RKO (cell line): ENCODE data around the gene MCTP1.
A peak's percentile ranks its signal among the peaks of the same experiment; 100 is the strongest.
"Not testable (repeated sequence)": the region's sequence is repeated elsewhere in the genome, so short reads cannot be mapped to it uniquely, and the experiment has no call there.

Experiments used
- DNase-seq: peaks from one replicate; pipeline ENCODE4 v3.0.0-alpha.2; 2016; ENCODE audit warnings: low spot score

The MCTP1 gene

GRCh38 chr5:94869921-94870320, 415.0 kb downstream of the MCTP1 start:
- DNase-seq, result no peak

DNA sequence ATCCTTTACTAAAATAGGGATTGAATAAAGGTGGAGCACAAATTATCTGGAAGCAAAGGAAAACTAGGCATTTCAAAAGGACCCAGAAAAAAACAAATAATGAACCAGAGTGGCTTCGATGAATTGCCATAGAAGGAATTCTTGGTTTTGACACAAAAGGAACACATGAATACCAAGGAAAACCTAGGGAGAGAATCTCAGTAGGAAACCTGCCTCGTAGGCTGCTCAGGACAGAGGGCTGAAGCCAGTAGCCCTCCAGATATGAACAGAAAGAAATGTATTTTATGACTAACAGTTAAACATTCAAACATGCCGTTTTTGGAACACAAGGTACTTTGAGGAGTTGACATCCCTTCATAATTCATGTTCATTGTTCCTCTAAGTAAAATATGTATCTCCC, 420.9 kb downstream of the MCTP1 start:
- DNase-seq, result no peak

DNA sequence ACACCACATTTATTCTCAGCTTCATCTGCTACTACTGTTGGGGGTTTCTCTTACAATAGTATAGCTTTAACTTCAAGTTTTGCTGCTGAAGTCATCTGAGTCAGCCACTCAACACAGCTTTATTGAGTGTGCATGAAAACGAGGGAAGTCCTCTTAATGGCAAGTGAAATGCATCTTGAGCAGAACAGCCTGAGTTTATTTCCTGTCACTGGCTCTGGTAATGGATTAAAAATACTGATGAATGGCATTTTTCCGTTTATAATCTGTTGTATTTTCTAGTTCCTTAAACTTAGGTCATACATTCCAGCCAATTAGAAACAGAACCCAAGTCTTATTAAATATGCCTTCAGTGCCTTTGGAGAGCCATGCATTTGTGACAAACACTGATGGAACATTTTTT, 427.8 kb downstream of the MCTP1 start:
- no peak for DNase-seq

DNA sequence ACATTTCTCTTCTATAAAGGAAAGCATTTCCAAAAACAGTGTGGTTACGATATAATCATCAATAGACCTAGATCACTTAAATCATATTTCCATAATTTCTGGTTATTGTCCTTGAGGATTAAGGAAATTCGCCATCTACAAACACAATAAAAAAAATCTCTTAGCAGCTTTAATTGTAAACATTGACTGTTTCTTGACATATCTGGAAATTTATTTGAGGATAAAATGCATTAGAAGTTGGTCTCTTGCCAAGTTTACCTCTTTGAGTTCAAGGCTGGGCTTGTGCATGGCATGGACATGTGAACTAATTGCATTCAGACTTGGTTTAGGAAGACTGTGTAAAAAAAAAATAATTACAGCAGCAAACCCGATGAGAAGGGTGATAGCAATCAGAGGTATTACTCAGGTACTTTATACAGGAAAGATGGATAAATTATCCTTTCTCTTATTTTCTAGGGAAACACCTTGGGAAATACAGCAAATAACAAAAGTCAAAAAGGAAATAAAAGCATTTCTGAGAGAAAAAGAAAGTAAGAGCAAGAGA, 428.6 kb downstream of the MCTP1 start:
- DNase-seq, result no peak

- no peak for DNase-seq
Observed at GRCh38 chr5:94855543-94855942, 429.4 kb downstream of the MCTP1 start.

- no peak for DNase-seq
Observed at GRCh38 chr5:94853120-94853519, 431.8 kb downstream of the MCTP1 start.

GRCh38 chr5:94850960-94851359, 433.9 kb downstream of the MCTP1 start:
- no peak for DNase-seq

DNA sequence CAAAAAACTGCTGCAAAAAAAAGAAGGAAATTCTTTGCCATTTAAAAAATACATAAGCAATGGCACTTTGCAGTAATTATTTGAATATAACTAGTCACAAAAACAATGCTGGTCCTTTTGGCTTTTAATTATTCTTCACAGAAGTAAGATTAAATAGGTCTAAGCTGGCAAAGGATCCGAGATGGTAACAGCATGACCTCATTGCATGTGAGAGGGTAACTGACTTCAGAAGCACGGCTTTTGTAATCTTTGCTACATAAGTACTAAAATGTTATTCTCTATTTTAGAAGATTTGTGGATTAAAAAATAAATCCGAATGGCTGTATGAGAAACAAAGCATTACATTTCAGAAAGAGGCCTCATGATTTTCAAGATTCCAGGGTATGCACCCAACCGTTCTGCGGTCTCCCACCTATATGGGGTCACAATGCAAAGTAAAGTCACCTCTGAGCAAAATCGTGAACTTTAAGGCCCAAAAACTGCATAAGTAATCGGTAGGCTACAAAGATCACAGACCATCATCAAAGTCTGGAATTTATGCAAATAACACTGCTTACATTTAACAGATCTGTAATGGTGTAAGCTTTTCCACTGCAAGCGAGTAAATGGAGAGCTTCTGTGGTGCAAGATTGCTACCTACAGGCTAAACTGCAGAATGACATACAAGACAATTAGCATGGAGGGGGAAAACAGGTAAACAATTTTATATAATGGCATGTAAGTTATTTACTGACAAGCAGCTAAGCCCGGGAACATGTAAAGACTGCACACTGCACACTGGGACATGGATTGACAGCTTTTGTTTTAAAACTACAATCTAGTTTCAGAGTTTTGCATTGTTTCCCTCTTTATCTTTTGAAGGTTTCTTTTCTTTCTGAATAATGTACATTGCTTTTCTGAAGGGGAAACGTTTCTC, 434.8 kb downstream of the MCTP1 start:
- DNase-seq, result peak; percentile 62

DNA sequence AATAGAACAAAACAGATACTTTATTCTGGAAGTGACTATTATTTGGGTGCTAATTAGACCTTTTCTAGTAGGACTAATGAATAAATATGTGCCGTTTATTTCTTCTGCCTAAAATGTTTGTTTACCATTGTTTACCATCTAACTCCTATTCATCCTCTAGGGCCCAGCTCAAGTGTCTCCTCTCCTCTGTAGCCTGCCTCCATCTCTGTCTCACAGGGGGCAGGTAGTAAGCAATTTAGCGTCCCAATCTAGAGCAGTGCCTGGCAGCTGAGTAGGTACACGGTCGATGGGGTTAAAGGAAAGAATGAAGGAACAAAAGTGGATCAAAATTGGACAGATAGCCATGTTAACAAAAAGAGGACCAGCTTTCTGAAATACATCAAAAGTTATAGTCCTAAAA, 435.6 kb downstream of the MCTP1 start:
- DNase-seq, result no peak

DNA sequence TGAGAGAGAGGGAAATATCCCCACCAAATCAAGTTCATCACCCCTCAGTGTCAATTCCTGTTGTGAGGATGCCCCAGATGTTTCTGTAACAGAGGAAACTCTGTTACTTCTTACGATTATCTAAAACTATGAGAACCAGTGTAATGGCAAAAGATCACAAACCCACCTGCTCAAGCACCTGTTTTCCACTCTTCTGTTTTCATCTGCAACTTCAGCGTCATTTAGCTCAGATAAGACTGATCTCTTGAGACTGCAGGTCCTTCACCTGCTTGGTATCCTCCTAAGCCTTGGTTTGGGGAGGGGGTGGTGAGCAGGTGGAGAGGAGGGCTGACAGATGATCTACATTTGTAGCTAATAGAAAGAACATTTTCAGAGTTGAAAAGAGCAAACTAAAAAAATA, 437.2 kb downstream of the MCTP1 start:
- DNase-seq, result no peak

DNA sequence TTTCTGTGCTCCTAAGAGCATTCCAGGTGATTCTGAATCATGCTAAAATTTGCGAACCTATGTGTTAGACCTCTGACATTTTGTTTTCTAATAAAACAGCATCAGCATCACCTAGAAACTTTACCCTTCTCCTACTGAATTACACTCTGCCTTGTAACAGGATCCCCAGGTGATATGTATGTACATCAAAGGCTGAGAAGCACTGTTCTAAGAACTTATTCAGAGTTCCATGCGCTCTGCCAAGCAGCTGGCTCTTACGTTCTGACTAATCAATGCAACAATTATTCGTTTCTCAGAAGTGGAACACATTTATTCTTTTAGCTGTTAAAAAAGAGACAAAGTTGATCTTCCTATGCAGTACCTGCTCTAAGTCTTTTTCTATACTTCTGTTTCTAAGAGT, 437.9 kb downstream of the MCTP1 start:
- no peak for DNase-seq

GRCh38 chr5:94845696-94846095, 439.2 kb downstream of the MCTP1 start:
- DNase-seq, result not testable (repeated sequence)

DNA sequence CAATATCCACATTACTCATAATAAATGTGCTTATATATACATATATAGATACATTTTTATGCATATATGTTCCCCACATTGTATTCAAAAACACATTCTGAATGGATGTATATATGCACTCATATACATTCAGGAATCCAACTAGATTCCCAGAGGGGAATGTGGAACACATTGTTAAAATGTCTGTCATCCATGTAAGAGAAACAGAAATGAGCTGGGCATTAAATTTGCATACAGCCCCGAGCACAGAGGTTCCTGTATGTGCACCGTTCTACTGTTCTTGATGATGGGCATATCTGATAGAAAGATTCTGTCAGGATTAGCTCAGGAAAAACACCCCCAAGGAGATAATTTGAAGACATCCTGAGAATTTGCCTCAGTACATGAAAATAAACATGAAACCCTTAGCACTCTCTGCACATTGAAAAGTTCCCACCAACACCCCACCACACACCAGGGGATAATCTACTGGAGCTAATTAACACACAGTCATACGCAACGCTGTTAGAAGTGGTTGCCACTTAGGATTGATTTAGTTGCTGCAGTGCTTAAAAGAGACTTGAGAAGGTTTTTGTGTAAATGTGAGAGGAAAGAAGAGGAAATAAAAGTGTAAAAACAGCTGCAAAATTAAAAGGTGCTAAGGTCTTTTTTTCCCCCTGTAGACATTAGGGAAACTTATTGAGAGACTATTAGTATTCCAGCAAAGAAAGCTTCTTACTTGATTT, 443.1 kb downstream of the MCTP1 start:
- DNase-seq, result no peak

GRCh38 chr5:94833851-94834250, 451.0 kb downstream of the MCTP1 start:
- DNase-seq, result no peak

GRCh38 chr5:94832685-94833084, 452.2 kb downstream of the MCTP1 start:
- DNase-seq, result no peak

DNA sequence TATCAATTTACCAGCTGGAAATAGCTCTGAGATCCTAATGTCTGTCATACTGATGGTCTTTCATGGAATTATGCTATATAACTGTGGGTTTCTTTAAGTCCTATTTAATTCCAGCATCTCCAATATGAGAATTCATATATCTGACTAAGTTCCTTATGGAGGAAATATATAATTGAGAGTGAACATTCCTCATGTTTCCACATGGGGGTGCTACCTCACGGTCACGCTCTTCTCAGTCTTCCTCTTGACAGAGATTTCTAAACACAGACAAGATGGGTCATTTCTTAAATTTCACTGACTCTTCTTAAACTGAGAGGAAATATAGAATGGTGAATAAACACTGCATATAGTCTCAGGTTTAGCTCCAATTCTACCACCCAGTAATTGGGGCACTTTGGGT, 454.4 kb downstream of the MCTP1 start:
- DNase-seq, result no peak

DNA sequence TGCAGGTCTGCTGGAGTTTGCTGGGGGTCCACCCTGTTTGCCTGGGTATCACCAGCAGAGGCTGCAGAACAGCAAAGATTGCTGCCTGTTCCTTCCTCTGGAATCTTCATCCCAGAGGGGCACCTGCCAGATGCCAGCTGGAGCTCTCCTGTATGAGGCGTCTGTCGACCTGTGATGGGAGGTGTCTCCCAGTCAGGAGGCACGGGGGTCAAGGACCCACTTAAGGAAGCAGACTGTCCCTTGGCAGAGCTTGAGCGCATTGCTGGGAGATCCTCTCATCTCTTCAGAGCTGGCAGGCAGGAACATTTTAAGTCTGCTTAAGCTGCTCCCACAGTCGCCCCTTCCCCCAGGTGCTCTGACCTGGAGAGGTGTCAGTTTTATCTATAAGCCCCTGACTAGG, 456.7 kb downstream of the MCTP1 start:
- DNase-seq, result not testable (repeated sequence)

DNA sequence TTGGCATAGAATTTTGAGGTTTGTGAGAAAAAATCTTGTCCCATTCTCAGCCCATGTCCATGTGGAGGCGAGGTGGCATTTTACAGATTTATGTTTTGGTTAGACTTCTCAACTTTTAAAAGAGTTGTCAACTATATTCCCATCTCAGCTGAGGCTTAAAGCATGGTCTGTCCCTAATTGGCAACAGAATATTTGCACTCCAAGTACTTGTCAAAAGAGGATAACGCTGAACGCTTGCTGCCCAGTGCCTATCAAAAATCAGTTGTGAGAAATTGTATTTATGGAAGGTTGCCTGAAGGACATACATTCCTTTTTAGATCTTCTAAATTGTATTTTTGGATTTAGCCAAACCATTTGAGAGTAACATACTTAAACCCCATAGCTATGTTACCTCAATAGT, 464.4 kb downstream of the MCTP1 start:
- no peak for DNase-seq

GRCh38 chr5:94818904-94819303, 466.0 kb downstream of the MCTP1 start:
- DNase-seq, result no peak

GRCh38 chr5:94815313-94816039, 469.4 kb downstream of the MCTP1 start:
- no peak for DNase-seq

DNA sequence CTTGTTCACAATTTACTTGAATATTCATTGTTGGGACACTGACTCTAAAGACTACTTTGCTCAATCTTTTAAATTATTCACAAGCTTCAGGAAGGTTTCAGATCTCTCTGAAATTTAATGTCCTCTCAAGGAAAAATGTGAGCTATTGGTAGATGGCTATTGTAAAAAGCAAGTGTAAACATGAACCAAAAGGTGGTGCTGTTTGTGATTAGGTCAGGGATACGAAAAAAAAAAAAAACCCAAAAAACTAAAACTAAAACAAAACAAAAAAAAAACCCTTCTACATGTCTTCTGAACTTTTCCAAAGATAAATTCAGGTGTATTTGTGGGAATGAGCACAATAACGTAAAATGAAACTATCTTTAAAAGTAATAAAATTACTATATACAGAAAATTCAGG, 472.7 kb downstream of the MCTP1 start:
- DNase-seq, result no peak

DNA sequence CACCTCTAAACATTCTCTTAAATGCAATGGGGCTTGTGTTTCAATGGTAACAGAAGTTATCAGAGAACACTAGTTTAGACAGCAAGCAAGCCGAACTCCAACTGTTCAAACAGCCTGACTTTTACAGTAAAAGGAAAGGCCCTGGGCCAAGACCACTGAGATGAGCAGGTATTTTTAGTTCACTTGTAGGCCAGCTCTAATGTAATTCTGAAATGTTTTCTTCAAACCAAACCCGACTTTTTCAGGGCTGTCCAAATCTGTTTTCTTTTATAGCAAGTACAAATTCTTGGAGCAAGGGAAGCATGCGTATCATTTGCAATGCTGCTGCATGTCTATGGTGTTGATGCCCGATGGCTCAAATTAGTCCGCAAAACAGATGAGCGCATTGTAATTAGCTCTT, 473.6 kb downstream of the MCTP1 start:
- no peak for DNase-seq
